IMR-90 (cell line): Measurements from ENCODE around the gene LRP5. TPM values are rescaled to one million over a fixed set of nuclear protein-coding genes. Genes with fewer than 3 reads are reported as not detected.

ENCODE experiments used
- ATAC-seq: fragments of 200-7000 bp; cut with Tn5 transposase; 2 replicates; pipeline ENCODE4 v1.9.1; 2020; ENCODE audit warnings: low read depth, mild to moderate bottlenecking, moderate library complexity
- BruUV-seq: library from RNA; stranded (reverse); fragments of 400-500 nt; replicated peaks from 2 replicates; lab custom pipeline; 2021; lab: Mats Ljungman, UMichigan
- CTCF ChIA-PET: fragments of 300-600 bp; formaldehyde crosslinking; extraction: SDS; loops from one replicate; lab custom pipeline; 2021; ENCODE audit warnings: antibody characterized with exemption; lab: Yijun Ruan, JAX
- POLR2A ChIA-PET: fragments of 300-600 bp; sonication (Branson Sonifier 250); formaldehyde crosslinking; loops from one replicate; lab custom pipeline; 2022; ENCODE audit warnings: antibody characterized with exemption; ENCODE audit not compliant: unreplicated experiment; lab: Charles Lee
- DNase-seq: peaks from one replicate; pipeline ENCODE4 v3.0.0; 2013
- H2AFZ ChIP-seq: replicated peaks from 2 replicates; pipeline ENCODE3; 2013; ENCODE audit warnings: low read length, mild to moderate bottlenecking; ENCODE audit not compliant: poor library complexity
- H2AK5ac ChIP-seq: 2 replicates; pipeline ENCODE4 v1.6.1; 2013; ENCODE audit warnings: low read depth, low read length, inconsistent platforms
- H2AK9ac ChIP-seq: replicated peaks from 2 replicates; pipeline ENCODE3; 2013; ENCODE audit warnings: mild to moderate bottlenecking, low read depth, low read length, moderate library complexity; ENCODE audit not compliant: poor library complexity
- H2BK120ac ChIP-seq: 2 replicates; pipeline ENCODE4 v1.6.1; 2013; ENCODE audit warnings: low read depth, low read length, inconsistent platforms
- H2BK15ac ChIP-seq: 3 replicates; pipeline ENCODE4 v1.6.1; 2013; ENCODE audit warnings: low read depth, low read length, inconsistent platforms
- H2BK20ac ChIP-seq: 2 replicates; pipeline ENCODE4 v1.6.1; 2013; ENCODE audit warnings: low read depth, mild to moderate bottlenecking, inconsistent platforms, low read length, moderate library complexity
- H2BK5ac ChIP-seq: 2 replicates; pipeline ENCODE4 v1.6.1; 2013; ENCODE audit warnings: mild to moderate bottlenecking, low read depth, low read length, inconsistent platforms; ENCODE audit not compliant: poor library complexity, severe bottlenecking
- H3K14ac ChIP-seq: replicated peaks from 2 replicates; pipeline ENCODE4 v1.6.1; 2013; ENCODE audit warnings: low read depth, low read length, inconsistent platforms
- H3K18ac ChIP-seq: 2 replicates; pipeline ENCODE4 v1.6.1; 2013; ENCODE audit warnings: low read depth, low read length, control low read depth
- H3K23ac ChIP-seq: 2 replicates; pipeline ENCODE4 v1.6.1; 2013; ENCODE audit warnings: low read depth, low read length, inconsistent platforms
- H3K27ac ChIP-seq: 2 replicates; pipeline ENCODE4 v1.5.1; 2013; ENCODE audit warnings: mild to moderate bottlenecking, control low read depth, low read length; ENCODE audit not compliant: insufficient read depth
- H3K27me3 ChIP-seq: 2 replicates; pipeline ENCODE4 v1.6.1; 2013; ENCODE audit warnings: low read length; ENCODE audit not compliant: control insufficient read depth, insufficient read depth
- H3K36me3 ChIP-seq: 2 replicates; pipeline ENCODE4 v1.6.1; 2013; ENCODE audit warnings: low read length, mixed read lengths; ENCODE audit not compliant: control insufficient read depth, insufficient read depth
- H3K4ac ChIP-seq: 2 replicates; pipeline ENCODE4 v1.6.1; 2013; ENCODE audit warnings: low read depth, low read length, inconsistent platforms
- H3K4me1 ChIP-seq: 2 replicates; pipeline ENCODE4 v1.6.1; 2013; ENCODE audit warnings: low read length, mixed read lengths; ENCODE audit not compliant: control insufficient read depth, insufficient read depth
- H3K4me2 ChIP-seq: 2 replicates; pipeline ENCODE4 v1.6.1; 2013; ENCODE audit warnings: low read depth, mild to moderate bottlenecking, control low read depth, low read length, moderate library complexity
- H3K4me3 ChIP-seq: 2 replicates; pipeline ENCODE4 v1.5.1; 2013; ENCODE audit warnings: low read depth, mild to moderate bottlenecking, control low read depth, low read length, moderate library complexity; ENCODE audit not compliant: insufficient read depth
- H3K56ac ChIP-seq: 2 replicates; pipeline ENCODE4 v1.6.1; 2013; ENCODE audit warnings: low read length, inconsistent platforms; ENCODE audit not compliant: insufficient read depth; ENCODE audit errors: extremely low read depth
- H3K79me1 ChIP-seq, 2 experiments: 2 replicates each; pipeline ENCODE4 v1.6.1; 2013; ENCODE audit warnings: low read length in 2 of 2, inconsistent platforms in 1 of 2, low read depth in 1 of 2
- H3K9ac ChIP-seq: 2 replicates; pipeline ENCODE4 v1.6.1; 2013; ENCODE audit warnings: low read depth, low read length, control low read depth
- H3K9me1 ChIP-seq: 2 replicates; pipeline ENCODE4 v1.6.1; 2013; ENCODE audit warnings: low read length, inconsistent platforms; ENCODE audit not compliant: insufficient read depth
- H3K9me3 ChIP-seq: 2 replicates; pipeline ENCODE4 v1.6.1; 2013; ENCODE audit warnings: low read length; ENCODE audit not compliant: control insufficient read depth, insufficient read depth
- H4K20me1 ChIP-seq: 2 replicates; pipeline ENCODE4 v1.6.1; 2013; ENCODE audit warnings: low read length, inconsistent platforms; ENCODE audit not compliant: insufficient read depth
- H4K5ac ChIP-seq: 2 replicates; pipeline ENCODE4 v1.6.1; 2013; ENCODE audit warnings: mild to moderate bottlenecking, low read depth, low read length, control low read depth
- H4K8ac ChIP-seq, 2 experiments: 2 replicates each; pipeline ENCODE4 v1.6.1; 2013; ENCODE audit warnings: low read depth in 2 of 2, low read length in 2 of 2, control low read depth in 1 of 2, inconsistent platforms in 1 of 2
- H4K91ac ChIP-seq: 2 replicates; pipeline ENCODE4 v1.6.1; 2013; ENCODE audit warnings: low read depth, low read length, inconsistent platforms; ENCODE audit not compliant: insufficient read depth
- POLR2A ChIP-seq: IDR thresholded peaks from 2 replicates; pipeline ENCODE4 v1.6.1; 2012; ENCODE audit warnings: mild to moderate bottlenecking, low read depth, low read length
- RFX5 ChIP-seq: IDR thresholded peaks from 2 replicates; pipeline ENCODE4 v1.8.0; 2012; ENCODE audit warnings: low read depth, mild to moderate bottlenecking, low read length, moderate library complexity
- WGBS, 2 experiments: methylation state at CpG; one replicate each; pipeline versions ENCODE4 v1.1.5 to v1.1.7; 2013; ENCODE audit warnings: missing lambda C conversion rate in 2 of 2; ENCODE audit not compliant: insufficient read length in 1 of 2; ENCODE audit errors: extremely low coverage in 2 of 2; 5-methylcytosine and 5-hydroxymethylcytosine counted together
- dilution Hi-C: fragments of 300-500 bp; cut with HindIII; formaldehyde crosslinking; loops from one replicate; pipeline ENCODE4 v1.14.3; 2018; ENCODE audit warnings: low sequenced_read_pairs; ENCODE audit not compliant: unreplicated experiment
- in situ Hi-C: fragments of 300-500 bp; cut with MboI; formaldehyde crosslinking; loops from 3 replicates; pipeline ENCODE4 v1.14.3; 2019; ENCODE audit warnings: low sequenced_read_pairs, inconsistent platforms, mixed read lengths
- intact Hi-C: fragments of 100-400 bp; cut with micrococcal nuclease; formaldehyde crosslinking; loops from 2 replicates; pipeline ENCODE4 v1.10.0; 2022
- polyA plus RNA-seq, 3 experiments: library from polyadenylated mRNA; depleted of rRNA; stranded (reverse); fragments of >200 nt; gene quantifications; 2 replicates each; pipeline ENCODE4 v1.2.3, GENCODE V29; 2012; ENCODE audit warnings: low replicate concordance in 1 of 3
- total RNA-seq: library from RNA; depleted of rRNA; stranded (reverse); fragments of >200 nt; gene quantifications from 2 replicates; pipeline ENCODE4 v1.2.3, GENCODE V29; 2012

The LRP5 gene
- total and polyA plus RNA-seq, 2 of the 4 experiments (the other 2 are of a cell fraction), result 10.4 to 15.0 TPM

DNA sequence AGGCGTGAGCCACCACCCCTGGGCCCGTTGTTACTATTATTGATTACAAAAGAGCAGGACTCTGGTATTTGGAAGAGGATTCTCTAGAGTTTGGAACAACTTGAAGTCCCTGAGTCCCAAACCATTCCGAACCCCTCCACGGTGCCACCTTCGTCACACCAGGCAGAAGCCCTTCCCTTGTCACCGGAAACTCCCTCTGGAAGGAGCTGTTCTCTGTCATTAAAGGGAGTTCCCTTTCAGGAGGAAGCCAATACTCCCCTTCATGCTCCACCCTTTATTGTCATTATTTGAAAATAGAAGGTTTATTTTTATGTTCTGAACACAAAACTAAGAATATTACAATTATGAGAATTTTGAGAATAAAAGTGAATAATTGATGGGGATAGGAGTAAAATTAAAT, 35.5 kb upstream of the LRP5 start:
- Histone ChIP-seq H3K23ac (no peak overlapping the region), H3K36me3 (no peaks in the 10 kb centered on the region), H3K4me1 (no peaks in the 10 kb centered on the region), H3K9me3 (no peaks in the 10 kb centered on the region; the same call in 1 of the 2 replicates), H3K18ac (no peak overlapping the region), H4K5ac (no peak overlapping the region), H3K4ac (no peak overlapping the region), H3K9ac (no peak overlapping the region), H2BK120ac (no peak overlapping the region), H3K4me3 (no peak overlapping the region), H3K79me1 (peaks cover 4 to 13% of the 10 kb centered on the region in 2 experiments; a peak in 3 of 4 replicates), H3K27ac (no peak overlapping the region), H4K91ac (no peak overlapping the region), H4K8ac (no peak overlapping the region), H3K4me2 (no peak overlapping the region), H3K27me3 (no peaks in the 10 kb centered on the region), H3K14ac (no peak overlapping the region), H2BK15ac (no peak overlapping the region), H3K9me1 (0 out of 2 replicates have a peak, but pooled peaks cover 3% of the 10 kb centered on the region), H2AK5ac (no peak overlapping the region), H2AK9ac (no peak overlapping the region), H4K20me1 (no peaks in the 10 kb centered on the region; the same call in 1 of the 2 replicates), H2BK5ac (no peak overlapping the region), H2BK20ac (no peak overlapping the region), H2AFZ (no peak overlapping the region), H3K56ac (no peak overlapping the region)
- TF ChIP-seq POLR2A (no peak), RFX5 (no peak)
- in situ Hi-C loops (no loop called here), intact Hi-C loops (no loop called here), dilution Hi-C loops (no loop called here)
- POLR2A ChIA-PET, result no interaction called here
- CTCF ChIA-PET, result no interaction called here
- no TSS peak for BruUV-seq
- WGBS, 2 experiments, result no CpG with 5 or more reads among the region's 6 CpGs
- ATAC-seq, result no peak
- no peak for DNase-seq
